Activated naive CD4-positive, alpha-beta T cell treated with anti-CD3 and anti-CD28 coated beads, Interleukin-2, amount 50 U/mL, for 16 hours (primary cell): ENCODE results near the gene MAPKAPK2.
"Not testable (repeated sequence)": the region's sequence is repeated elsewhere in the genome, so short reads cannot be mapped to it uniquely, and the experiment has no call there.

Experiments used
- DNase-seq: peaks from one replicate; pipeline ENCODE4 v3.0.0-alpha.2; 2020

MAPKAPK2 gene

DNA sequence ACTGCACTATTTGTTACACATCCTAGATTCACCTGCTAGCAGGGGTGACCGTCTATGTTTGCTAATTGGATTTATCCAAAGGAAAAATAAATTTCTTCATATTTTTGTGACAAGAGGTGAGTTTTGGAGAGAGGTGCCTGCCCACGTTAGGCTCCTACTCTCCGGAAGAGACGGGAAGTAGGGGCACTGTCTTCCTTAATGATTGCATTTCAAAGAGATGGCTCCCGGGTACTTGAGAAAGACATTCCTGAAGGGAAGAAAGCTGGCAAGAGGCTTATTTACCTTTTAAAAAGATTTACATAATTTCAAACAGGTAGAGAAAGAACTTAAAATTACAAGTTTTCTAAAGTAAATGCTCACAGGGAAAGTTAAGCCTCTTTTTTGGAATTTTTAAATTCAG is 67.2 kb downstream of the MAPKAPK2 start:
- DNase-seq, result no peak

DNA sequence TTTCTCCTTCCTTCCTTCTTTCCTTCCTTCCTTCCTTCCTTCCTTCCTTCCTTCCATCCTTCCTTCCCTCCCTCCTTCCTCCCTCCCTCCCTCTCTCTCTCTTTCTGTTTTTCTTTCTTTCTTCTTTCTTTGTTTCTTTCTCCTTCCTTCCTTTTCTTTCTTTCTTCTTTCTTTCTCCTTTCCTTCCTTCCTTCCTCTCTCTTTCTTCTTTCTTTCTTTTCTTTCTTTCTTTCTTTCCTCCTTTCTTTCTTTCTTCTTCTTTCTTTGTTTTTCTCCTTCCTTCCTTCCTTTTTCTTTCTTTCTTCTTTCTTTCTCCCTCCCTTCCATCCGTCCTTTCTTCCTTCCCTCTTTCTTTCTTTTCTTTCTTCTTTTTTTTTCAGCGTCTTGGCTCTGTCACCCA is 67.8 kb downstream of the MAPKAPK2 start:
- DNase-seq, result no peak

GRCh38 chr1:206753141-206753540 is 68.4 kb downstream of the MAPKAPK2 start:
- no peak for DNase-seq

DNA sequence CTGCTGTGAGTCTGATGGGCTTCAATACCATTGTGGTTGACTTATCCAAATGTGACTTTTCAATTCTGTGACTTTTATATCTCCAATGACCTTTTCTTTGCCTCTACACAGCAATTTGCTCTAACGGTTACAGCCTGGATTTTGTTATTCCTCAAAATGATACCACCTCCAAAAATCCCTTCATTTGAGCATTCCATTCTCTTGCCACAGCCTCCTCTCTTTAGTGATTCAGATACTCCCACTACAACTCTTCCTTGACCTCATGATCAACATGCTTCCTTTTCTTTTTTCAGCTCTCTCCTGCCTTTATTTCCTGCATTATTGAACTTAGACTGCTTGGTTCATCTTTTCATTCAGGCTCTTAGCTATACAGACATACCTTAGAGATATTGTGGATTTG is 69.3 kb downstream of the MAPKAPK2 start:
- no peak for DNase-seq

GRCh38 chr1:206757524-206758266 is 73.0 kb downstream of the MAPKAPK2 start:
- DNase-seq, result peak; percentile 31

- DNase-seq, result no peak
These were observed 75.9 kb downstream of the MAPKAPK2 start for GRCh38 chr1:206760590-206760989.

- no peak for DNase-seq
These were observed 76.6 kb downstream of the MAPKAPK2 start for GRCh38 chr1:206761159-206761768.

DNA sequence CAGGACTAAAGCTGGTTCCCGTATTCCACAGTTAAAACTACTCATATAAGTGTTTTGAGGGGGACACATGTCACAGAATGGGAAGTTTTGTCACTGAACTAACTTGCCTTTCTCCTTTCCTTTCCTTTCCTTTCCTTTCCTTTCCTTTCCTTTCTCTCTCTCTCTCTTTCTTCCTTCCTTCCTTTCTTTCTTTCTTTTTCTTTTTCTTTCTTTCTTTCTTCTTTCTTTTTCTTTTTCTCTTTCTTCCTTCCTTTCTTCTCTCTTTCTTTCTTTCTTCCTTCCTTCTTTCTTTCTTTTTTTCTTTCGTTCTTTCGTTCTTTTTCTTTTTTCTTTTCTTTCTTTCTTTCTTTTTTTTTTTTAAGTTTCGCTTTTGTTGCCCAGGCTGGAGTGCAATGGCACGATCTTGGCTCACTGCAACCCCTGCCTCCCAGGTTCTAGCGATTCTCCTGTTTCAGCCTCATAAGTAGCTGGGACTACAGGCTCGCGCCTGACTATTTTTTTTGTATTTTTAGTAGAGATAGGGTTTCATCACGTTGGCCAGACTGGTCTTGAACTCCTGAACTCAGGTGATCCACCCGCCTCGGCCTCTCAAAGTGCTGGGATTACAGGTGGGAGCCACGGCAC is 78.1 kb downstream of the MAPKAPK2 start:
- not testable (repeated sequence) for DNase-seq

DNA sequence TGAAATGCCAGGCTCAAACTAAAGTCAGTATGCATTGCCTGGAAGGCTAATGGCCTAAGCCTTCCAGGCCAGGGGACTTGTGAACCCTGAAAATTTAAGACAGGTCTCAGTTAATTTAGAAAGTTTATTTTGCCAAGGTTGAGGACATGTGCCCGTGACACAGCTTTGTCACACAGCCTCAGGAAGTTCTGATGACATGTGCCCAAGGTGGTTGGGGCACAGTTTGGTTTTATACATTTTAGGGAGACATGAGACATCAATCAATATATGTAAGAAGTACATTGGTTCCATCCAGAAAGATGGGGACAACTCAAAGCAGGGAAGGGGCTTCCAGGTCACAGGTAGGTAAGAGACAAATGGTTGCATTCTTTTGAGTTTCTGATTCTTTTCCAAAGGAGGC is 81.1 kb downstream of the MAPKAPK2 start:
- not testable (repeated sequence) for DNase-seq

GRCh38 chr1:206766251-206766856 is 81.6 kb downstream of the MAPKAPK2 start:
- DNase-seq, result peak; percentile 54

GRCh38 chr1:206768472-206769303 is 84.0 kb downstream of the MAPKAPK2 start:
- DNase-seq, result no peak

DNA sequence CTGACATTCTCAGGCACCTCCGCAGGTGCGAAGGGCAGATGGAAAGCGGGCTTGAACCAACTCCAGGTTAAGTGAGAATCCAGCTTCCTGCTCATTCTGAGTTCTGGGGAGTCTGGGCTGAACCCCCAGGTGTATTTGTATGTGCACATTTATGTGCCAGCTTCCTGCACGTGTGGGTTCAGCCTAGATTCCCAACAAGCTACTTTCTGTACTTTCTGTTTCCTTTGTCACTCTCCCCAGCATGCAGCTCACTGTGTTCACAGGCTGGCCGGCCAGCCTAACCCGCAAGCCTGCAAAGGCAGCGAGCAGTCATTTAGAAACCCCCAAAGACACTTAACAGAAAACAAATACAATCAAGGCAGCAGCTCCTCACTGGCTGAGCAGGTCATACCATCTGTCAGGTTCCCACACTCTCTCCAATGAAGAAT is 84.6 kb downstream of the MAPKAPK2 start:
- DNase-seq, result peak; percentile 53

- DNase-seq, result no peak
These were observed 86.0 kb downstream of the MAPKAPK2 start, which contains the start of gene IL19 for GRCh38 chr1:206770531-206771337. Gene IL19, plus strand, starts transcription at chr1:206770773. Its CDS starts 65,890 bp downstream, at chr1:206836663.

DNA sequence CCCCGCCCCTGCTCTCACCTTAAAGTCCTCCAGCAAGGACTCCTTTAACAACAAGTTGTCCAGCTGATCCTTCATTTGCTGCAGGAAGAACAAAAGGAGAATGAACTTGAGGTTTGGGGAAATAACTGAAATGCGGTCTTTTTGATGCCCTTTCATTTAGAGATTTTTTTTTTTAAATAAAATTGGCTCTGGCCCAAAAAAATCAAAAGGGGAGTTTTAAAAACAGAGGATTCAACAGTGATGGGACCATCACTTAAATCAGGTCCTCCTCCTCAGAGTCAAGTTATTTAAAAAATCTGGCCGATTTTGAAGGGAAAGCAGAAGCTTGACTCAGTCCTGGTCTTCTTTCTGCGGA is 86.6 kb downstream of the MAPKAPK2 start:
- DNase-seq, result no peak

DNA sequence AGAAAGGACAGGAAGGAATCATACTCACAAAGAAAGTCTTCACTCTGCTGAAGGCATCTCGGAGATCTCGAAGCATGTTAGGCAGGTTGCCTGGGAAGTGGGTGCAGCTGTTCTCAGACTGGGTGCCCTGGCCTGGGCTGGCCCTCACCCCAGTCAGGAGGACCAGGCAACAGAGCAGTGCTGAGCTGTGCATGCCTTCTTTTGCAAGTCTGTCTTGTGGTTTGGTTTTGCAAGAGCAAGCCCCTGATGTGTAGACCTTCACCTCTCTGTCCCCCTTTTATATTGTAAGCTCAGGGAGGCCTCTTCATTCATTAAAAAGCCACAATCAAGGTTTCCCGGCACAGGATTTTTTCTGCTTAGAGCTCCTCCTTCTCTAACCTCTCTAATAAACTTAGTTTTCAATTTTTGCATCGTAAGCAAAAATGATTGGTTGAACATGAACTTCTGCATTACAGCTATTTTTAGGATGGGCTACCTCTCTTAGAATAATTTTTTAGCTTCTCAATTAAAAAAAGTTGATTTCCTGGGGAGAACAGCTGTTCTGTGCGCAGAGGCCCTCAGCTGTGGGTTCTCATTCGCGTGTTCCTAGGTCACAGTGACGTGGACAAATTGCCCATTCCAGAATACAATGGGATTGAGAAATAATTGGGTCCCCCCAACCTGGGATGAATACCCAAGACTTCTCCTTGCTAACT is 87.7 kb downstream of the MAPKAPK2 start, which contains the start of gene IL10:
TSS of gene IL10 (minus strand) at position 252 of the 695 bp plus-strand sequence. CDS start at position 193, 59 bp downstream.
- DNase-seq, result no peak

GRCh38 chr1:206774093-206774492 is 89.4 kb downstream of the MAPKAPK2 start:
- no peak for DNase-seq

DNA sequence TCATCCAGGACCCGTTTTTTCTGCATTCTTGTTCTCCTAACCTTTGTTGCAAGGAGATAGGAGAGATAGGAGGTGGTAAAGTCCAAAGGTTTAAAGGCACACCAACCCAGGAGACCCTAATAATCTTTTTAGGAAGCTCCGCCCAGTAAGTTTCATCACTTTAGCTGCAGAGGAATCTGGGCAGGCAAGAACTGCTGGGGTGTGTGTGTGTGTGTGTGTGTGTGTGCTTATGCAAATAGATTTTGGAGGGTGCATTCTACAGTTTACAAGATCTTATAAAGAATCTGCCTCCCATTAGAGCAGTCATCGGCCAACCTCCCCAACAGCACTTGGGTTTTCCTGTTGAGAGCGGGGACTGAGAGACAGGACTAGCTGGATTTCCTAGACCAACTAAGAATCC is 91.5 kb downstream of the MAPKAPK2 start:
- no peak for DNase-seq

DNA sequence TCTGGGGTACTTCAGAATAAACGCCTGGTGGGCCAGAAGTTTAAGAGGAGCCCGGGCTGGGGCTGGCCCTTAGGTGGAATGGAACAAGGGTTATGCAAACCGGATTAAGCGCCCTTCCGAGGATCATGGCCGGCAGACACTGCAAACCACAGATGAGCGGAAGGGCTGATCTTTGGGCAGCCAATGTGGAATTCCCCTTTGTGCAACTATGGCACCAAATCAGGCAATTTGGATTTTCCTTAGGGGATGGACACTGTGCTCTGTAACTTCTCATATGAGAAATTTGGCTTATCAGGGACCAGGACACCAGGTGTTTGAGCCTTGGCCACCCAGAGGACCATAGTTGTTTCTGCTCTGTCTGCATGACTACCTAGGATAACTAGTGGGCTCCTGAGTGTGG is 93.3 kb downstream of the MAPKAPK2 start:
- DNase-seq, result no peak

- DNase-seq, result not testable (repeated sequence)
These were observed 94.2 kb downstream of the MAPKAPK2 start for GRCh38 chr1:206778911-206779310.

DNA sequence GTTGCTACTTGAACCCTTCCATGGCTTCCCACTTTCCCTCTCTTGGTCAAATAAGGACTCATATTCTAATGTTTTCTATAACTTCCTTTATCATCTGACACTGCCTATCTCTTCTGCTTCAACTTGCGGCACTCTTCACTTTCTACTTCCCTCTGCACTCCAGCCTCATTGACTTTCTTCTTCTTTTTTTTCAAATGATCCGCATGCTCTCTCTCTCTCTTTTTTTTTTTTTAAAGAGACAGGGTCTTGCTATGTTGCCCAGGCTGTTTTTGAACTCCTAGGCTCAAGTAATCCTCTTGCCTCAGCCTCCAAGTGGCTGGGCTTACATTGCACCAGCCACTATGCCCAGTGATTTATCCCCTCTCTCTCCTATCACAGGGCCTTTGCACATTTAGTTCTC is 94.9 kb downstream of the MAPKAPK2 start:
- DNase-seq, result no peak

DNA sequence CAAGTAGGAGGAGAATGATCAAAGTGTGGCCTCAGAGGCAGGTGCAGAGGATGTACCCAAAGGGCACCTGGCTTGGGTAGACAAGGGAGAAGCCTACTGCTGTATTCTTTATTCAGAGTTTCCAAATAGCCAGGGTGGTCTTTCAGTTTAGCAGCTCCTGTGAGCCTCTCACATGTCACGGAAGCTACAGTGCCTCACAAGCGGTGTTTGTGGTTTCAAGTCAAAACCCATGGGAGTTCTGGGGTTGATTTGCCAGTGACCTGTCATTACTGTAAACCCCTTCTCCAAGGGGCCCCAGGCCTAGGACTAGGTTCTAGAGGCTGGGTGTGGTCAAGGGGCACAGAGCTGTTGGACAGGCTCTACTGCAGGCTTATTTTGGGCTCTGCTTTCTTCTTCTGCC is 97.7 kb downstream of the MAPKAPK2 start:
- DNase-seq, result no peak
